ENCODE results near the gene ITGA6. TPM values are rescaled to one million over a fixed set of nuclear protein-coding genes. Genes with fewer than 3 reads are reported as not detected.
"Not testable (repeated sequence)": the region's sequence is repeated elsewhere in the genome, so short reads cannot be mapped to it uniquely, and the experiment has no call there.

Gene ITGA6
- total RNA-seq, 1 donor from 2014 or later: 0.81 TPM

- Mint-ChIP-seq H3K27ac (ENCODE audit: unreplicated experiment) (no peak overlapping the region), H3K4me3 (ENCODE audit: unreplicated experiment) (no peak overlapping the region), H3K4me1 (ENCODE audit: low read depth, unreplicated experiment) (no peaks in the 10 kb centered on the region), H3K9me3 (ENCODE audit: unreplicated experiment) (peaks cover 19% of the 10 kb centered on the region), H3K27me3 (ENCODE audit: unreplicated experiment) (peaks cover 6% of the 10 kb centered on the region), H3K36me3 (ENCODE audit: unreplicated experiment) (peaks cover 42% of the 10 kb centered on the region)
- no peak for DNase-seq
- no peak for TF ChIP-seq CTCF (IDR thresholded peaks at IDR 0.05; ENCODE audit: partially characterized antibody, unreplicated experiment)
Observed at GRCh38 chr2:172539767-172540166, 112.4 kb downstream of the ITGA6 start.

- no peak for DNase-seq
- H3K9me3 Mint-ChIP-seq (ENCODE audit: unreplicated experiment): peaks cover 19% of the 10 kb centered on the region
- H3K36me3 Mint-ChIP-seq (ENCODE audit: unreplicated experiment): peaks cover 36% of the 10 kb centered on the region
Observed at GRCh38 chr2:172540421-172540820, 113.0 kb downstream of the ITGA6 start.

GRCh38 chr2:172545408-172546075 is 118.2 kb downstream of the ITGA6 start:
- Mint-ChIP-seq H3K27me3 (ENCODE audit: unreplicated experiment) (peaks cover 3% of the 10 kb centered on the region), H3K36me3 (ENCODE audit: unreplicated experiment) (peaks cover 42% of the 10 kb centered on the region), H3K4me3 (ENCODE audit: unreplicated experiment) (no peak overlapping the region), H3K4me1 (ENCODE audit: low read depth, unreplicated experiment) (no peaks in the 10 kb centered on the region), H3K27ac (ENCODE audit: unreplicated experiment) (no peak overlapping the region), H3K9me3 (ENCODE audit: unreplicated experiment) (peaks cover 10% of the 10 kb centered on the region)
- no peak for DNase-seq
- no peak for TF ChIP-seq CTCF (IDR thresholded peaks at IDR 0.05; ENCODE audit: partially characterized antibody, unreplicated experiment)

More at GRCh38 chr2:172540421-172540820, 113.0 kb downstream of the ITGA6 start:
- no peak for TF ChIP-seq CTCF (IDR thresholded peaks at IDR 0.05; ENCODE audit: partially characterized antibody, unreplicated experiment)
- Mint-ChIP-seq H3K4me3 (ENCODE audit: unreplicated experiment) (no peak overlapping the region), H3K27me3 (ENCODE audit: unreplicated experiment) (peaks cover 6% of the 10 kb centered on the region), H3K27ac (ENCODE audit: unreplicated experiment) (no peak overlapping the region), H3K4me1 (ENCODE audit: low read depth, unreplicated experiment) (no peaks in the 10 kb centered on the region)

- no peak for DNase-seq
- H3K9me3 Mint-ChIP-seq (ENCODE audit: unreplicated experiment): peaks cover 5% of the 10 kb centered on the region
- H3K4me3 Mint-ChIP-seq (ENCODE audit: unreplicated experiment): no peak overlapping the region
- H3K27ac Mint-ChIP-seq (ENCODE audit: unreplicated experiment): no peak overlapping the region
- no peak for TF ChIP-seq CTCF (IDR thresholded peaks at IDR 0.05; ENCODE audit: partially characterized antibody, unreplicated experiment)
- H3K36me3 Mint-ChIP-seq (ENCODE audit: unreplicated experiment): peaks cover 17% of the 10 kb centered on the region
- no peaks in the 10 kb centered on the region for H3K27me3 Mint-ChIP-seq (ENCODE audit: unreplicated experiment)
- no peaks in the 10 kb centered on the region for H3K4me1 Mint-ChIP-seq (ENCODE audit: low read depth, unreplicated experiment)
Observed at GRCh38 chr2:172549131-172549530, 121.7 kb downstream of the ITGA6 start.

GRCh38 chr2:172549802-172550201 is 122.4 kb downstream of the ITGA6 start:
- not testable (repeated sequence) for H3K27me3 Mint-ChIP-seq (ENCODE audit: unreplicated experiment); H3K4me1 Mint-ChIP-seq (ENCODE audit: low read depth, unreplicated experiment); H3K27ac Mint-ChIP-seq (ENCODE audit: unreplicated experiment); DNase-seq; H3K9me3 Mint-ChIP-seq (ENCODE audit: unreplicated experiment); H3K4me3 Mint-ChIP-seq (ENCODE audit: unreplicated experiment)
- H3K36me3 Mint-ChIP-seq (ENCODE audit: unreplicated experiment): peaks cover 14% of the 10 kb centered on the region

Measured in glutamatergic neuron (in vitro differentiated cells).